ENCODE data around the gene SORCS2. TPM values are rescaled to one million over a fixed set of nuclear protein-coding genes. Genes with fewer than 3 reads are reported as not detected.

The SORCS2 gene
- total RNA-seq, 1 experiment from 2014 or later, result 0.15 TPM

DNA sequence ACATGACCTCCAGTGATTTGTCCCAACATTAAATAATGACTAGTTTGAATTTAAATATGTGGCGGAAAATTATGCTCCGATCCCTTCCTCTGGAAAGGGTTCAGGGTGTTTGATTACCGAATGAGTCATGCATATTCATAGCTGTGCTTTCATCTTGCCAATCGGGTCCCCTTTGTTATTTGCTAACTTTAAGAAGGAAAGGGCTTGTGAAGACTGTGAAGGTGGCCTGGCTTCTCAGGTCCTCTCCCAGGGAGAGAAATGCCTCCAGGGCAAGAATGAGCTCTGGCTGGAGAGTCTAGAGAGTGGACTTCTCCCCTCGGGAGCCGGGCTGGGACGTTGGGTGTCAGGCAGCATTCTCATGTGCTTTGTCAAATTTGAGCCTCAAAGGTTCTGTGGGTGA is 397.9 kb downstream of the SORCS2 start:
- no peak for ATAC-seq
- no peak for TF ChIP-seq CTCF (IDR thresholded peaks at IDR 0.05)
- TF ChIP-seq TCF7L2 (IDR thresholded peaks at IDR 0.05; ENCODE audit: low read depth, low read length), result no peak
- in situ Hi-C loops (cut with HindIII; ENCODE audit: low pct_unique_long_range_greater_than_20kb, low sequenced_read_pairs) (no loop called here), intact Hi-C loops (cut with micrococcal nuclease; ENCODE audit: unreplicated experiment) (no loop called here)
- Histone ChIP-seq H3K27me3 (ENCODE audit: control insufficient read depth, insufficient read depth, low read length) (no peaks in the 10 kb centered on the region; the same call in 1 of the 2 replicates), H3K36me3 (ENCODE audit: control insufficient read depth, insufficient read depth, low read length) (no peaks in the 10 kb centered on the region), H3K9me3 (ENCODE audit: control insufficient read depth, insufficient read depth, low read depth, low read length) (no peaks in the 10 kb centered on the region), H3K4me3 (ENCODE audit: low read depth in 2 of 2, low read length in 2 of 2) (no peak overlapping the region), H3K4me1 (ENCODE audit: control insufficient read depth, insufficient read depth, low read length) (no peaks in the 10 kb centered on the region), H3K27ac (ENCODE audit: low read length) (no peak overlapping the region)
- ChIA-PET POLR2A (no interaction called here), CTCF (no interaction called here)
- DNase-seq (ENCODE audit: low read depth, low spot score), result no peak
- BruUV-seq (replicated peaks), result no TSS peak

DNA sequence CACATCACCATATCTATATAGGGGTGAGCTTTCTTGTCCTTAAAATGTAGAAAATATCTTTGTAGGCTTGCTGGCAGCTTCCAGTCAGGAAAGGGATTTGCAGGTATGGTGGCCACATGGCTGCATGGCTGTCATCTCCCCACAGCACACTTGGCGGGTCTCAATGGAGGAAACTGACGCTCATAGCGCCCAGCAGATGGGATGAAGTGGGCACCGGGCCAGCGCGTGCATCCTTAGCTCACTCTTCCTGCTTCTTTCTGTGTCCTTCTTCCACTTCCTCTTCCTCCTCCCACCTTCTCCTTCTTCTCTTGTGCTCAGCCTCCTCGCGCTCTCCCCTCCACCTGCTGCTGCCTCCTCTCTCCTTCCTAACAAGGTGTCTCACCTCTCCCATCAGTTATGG is 398.6 kb downstream of the SORCS2 start:
- CTCF ChIA-PET, result no interaction called here
- BruUV-seq (replicated peaks), result no TSS peak
- DNase-seq (ENCODE audit: low read depth, low spot score) (no peak), ATAC-seq (no peak)
- Histone ChIP-seq H3K27me3 (ENCODE audit: control insufficient read depth, insufficient read depth, low read length) (no peaks in the 10 kb centered on the region; the same call in 1 of the 2 replicates), H3K9me3 (ENCODE audit: control insufficient read depth, insufficient read depth, low read depth, low read length) (no peaks in the 10 kb centered on the region), H3K4me3 (ENCODE audit: low read depth in 2 of 2, low read length in 2 of 2) (no peak overlapping the region), H3K4me1 (ENCODE audit: control insufficient read depth, insufficient read depth, low read length) (no peaks in the 10 kb centered on the region), H3K36me3 (ENCODE audit: control insufficient read depth, insufficient read depth, low read length) (no peaks in the 10 kb centered on the region), H3K27ac (ENCODE audit: low read length) (no peak overlapping the region)
- TF ChIP-seq CTCF (IDR thresholded peaks at IDR 0.05), result no peak
- in situ Hi-C loops (cut with HindIII; ENCODE audit: low pct_unique_long_range_greater_than_20kb, low sequenced_read_pairs) (no loop called here), intact Hi-C loops (cut with micrococcal nuclease; ENCODE audit: unreplicated experiment) (no loop called here)
- POLR2A ChIA-PET, result no interaction called here

- Histone ChIP-seq H3K27me3 (ENCODE audit: control insufficient read depth, insufficient read depth, low read length) (no peaks in the 10 kb centered on the region; the same call in 1 of the 2 replicates), H3K27ac (ENCODE audit: low read length) (no peak overlapping the region), H3K36me3 (ENCODE audit: control insufficient read depth, insufficient read depth, low read length) (no peaks in the 10 kb centered on the region), H3K4me1 (ENCODE audit: control insufficient read depth, insufficient read depth, low read length) (no peaks in the 10 kb centered on the region), H3K9me3 (ENCODE audit: control insufficient read depth, insufficient read depth, low read depth, low read length) (no peaks in the 10 kb centered on the region), H3K4me3 (ENCODE audit: low read depth in 2 of 2, low read length in 2 of 2) (no peak overlapping the region)
- ChIA-PET CTCF (no interaction called here), POLR2A (interaction anchor here (0.8 kb wide), 1 partner anchor 227 kb away, joined by 3 read pairs; no protein-coding TSS in a partner anchor)
- no peak for ATAC-seq
- intact Hi-C loops (cut with micrococcal nuclease; ENCODE audit: unreplicated experiment), result no loop called here
- BruUV-seq (replicated peaks), result no TSS peak
- TF ChIP-seq SIN3A (IDR thresholded peaks at IDR 0.05; ENCODE audit: borderline replicate concordance, insufficient read depth, low read depth, low read length), result no peak
- no peak for DNase-seq (ENCODE audit: low read depth, low spot score)
- in situ Hi-C loops (cut with HindIII; ENCODE audit: low pct_unique_long_range_greater_than_20kb, low sequenced_read_pairs), result no loop called here
Observed at GRCh38 chr4:7591409-7592053, 399.2 kb downstream of the SORCS2 start.

All from Panc1 (cell line).